ENCODE results near the gene TFF3.

The TFF3 gene

GRCh38 chr21:42320791-42321190 is 5.6 kb upstream of the TFF3 start:
- DNase-seq (ENCODE audit: low spot score): no peak

- DNase-seq (ENCODE audit: low spot score): no peak
Observed at GRCh38 chr21:42319851-42320572, 4.8 kb upstream of the TFF3 start.

- no peak for DNase-seq (ENCODE audit: low spot score)
Observed at GRCh38 chr21:42319376-42319775, 4.2 kb upstream of the TFF3 start.

DNA sequence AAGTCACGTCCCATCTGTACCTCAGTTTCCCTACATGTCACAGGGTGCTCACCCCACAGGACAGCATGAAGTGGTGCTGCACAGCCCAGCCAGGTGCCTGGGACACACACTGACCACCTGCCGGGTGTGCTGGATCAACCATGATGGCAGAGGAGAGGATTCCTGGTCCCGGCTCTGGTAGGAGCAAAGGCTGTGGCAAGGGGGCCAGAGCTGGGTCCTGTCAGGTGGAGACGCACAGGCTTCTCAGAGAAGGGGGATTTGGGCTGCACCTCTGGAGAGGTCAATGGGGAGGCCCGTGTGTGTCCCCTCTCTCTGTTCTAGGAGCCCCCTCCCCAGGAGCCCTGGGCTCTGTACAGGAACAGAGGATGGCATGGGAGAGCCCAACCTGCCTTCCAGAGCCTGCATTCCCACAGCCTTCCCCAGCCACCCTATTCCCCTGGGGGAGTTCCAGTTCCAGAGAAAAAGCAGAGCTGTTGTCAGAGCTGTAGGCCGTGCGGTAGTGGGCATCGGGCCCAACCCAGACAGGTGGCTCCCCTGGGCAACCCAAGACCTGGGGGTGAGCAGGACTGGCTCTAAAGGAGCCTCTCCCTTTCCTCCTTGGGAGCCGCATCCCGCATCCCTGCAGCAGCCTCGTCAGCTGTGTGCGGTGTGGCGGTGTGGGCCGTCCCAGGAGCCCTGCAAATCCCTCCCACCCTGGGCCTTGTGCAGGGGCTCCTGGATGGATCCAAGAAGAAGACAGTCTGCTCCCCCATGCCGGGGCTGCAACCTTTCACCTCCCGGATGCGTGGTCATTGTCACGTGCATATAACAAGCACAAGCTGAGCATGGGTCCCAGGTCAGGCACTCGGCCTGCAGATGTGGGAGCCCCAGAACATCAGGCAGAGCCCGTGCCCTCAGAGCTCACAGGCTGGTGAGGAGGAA is 2.9 kb upstream of the TFF3 start:
- no peak for DNase-seq (ENCODE audit: low spot score)

DNA sequence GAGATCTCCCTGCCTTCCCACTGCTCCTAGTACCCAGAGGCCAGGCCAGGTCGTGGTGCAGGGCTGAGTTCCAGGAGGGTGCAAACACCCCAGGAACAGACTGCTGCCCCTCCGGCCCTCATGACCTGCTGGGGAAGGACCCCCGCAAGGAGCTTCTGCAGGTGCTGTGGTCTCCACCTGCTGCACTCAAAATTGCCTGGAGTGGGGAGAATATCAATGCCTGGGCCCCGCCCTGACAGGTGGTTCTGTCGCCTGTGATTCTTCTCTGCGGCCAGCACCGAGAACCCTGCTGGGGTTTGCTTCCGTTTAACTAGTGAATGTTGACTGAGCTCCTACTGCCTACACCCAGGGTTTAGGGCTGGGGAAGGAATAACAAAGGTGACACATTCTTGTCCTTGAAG is 2.1 kb upstream of the TFF3 start:
- peak; percentile 27 for DNase-seq (ENCODE audit: low spot score)

GRCh38 chr21:42316891-42317290 is 1.7 kb upstream of the TFF3 start:
- DNase-seq (ENCODE audit: low spot score): peak; percentile 80

DNA sequence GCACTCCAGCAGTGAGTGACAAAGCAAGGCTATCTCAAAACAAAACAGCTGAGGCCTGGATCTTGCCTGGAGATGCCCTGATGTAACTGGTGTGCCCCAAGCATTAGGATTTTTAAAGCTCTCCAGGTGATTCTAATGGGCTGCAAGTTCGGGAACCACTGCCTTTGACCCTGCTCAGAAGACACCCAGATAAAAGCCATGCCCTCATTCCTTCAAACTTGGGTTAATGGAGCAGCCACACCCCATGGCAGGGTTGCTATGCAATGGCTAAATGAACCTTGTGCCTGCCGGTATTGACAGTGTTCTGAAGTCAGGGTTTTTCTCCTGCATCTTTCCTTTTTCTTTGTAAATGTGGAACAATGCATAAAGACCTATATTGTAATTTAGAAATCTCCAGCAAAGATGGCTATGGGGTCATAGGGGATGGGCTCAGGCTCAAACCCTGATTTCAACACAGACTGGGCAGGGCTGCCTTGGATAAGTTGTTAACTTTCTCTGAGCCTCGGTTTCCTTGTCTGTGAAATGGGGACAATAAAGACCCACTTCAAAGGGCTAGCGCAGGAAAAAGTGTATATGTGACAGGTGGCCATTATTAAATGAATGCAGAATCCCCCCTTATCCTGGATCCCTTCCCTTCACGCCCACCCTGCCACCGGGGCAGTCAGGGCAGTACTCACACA is 453 bp downstream of the TFF3 start:
- DNase-seq (ENCODE audit: low spot score): no peak

DNA sequence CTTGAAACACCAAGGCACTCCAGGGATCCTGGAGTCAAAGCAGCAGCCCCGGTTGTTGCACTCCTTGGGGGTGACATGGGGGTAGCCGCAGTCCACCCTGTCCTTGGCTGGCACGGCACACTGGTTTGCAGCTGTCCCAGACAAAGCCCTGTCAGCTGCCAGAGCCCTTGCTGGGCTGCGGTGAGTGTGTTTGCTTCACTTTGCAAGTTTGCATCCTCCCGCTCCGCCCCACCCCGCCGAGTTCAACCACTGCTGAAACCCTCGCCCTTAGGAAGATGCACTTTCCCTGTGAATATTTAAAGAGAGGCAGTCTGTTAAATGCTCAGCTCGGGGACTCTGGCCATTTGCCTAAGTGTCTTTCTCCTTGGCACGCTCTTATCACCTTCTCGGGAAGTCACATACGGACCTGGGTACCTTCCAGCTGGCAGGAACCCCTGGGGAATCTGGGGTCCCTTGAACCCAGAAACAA is 1.7 kb downstream of the TFF3 start:
- DNase-seq (ENCODE audit: low spot score): peak; percentile 61

- no peak for DNase-seq (ENCODE audit: low spot score)
Observed at GRCh38 chr21:42312626-42313104, 2.5 kb downstream of the TFF3 start.

DNA sequence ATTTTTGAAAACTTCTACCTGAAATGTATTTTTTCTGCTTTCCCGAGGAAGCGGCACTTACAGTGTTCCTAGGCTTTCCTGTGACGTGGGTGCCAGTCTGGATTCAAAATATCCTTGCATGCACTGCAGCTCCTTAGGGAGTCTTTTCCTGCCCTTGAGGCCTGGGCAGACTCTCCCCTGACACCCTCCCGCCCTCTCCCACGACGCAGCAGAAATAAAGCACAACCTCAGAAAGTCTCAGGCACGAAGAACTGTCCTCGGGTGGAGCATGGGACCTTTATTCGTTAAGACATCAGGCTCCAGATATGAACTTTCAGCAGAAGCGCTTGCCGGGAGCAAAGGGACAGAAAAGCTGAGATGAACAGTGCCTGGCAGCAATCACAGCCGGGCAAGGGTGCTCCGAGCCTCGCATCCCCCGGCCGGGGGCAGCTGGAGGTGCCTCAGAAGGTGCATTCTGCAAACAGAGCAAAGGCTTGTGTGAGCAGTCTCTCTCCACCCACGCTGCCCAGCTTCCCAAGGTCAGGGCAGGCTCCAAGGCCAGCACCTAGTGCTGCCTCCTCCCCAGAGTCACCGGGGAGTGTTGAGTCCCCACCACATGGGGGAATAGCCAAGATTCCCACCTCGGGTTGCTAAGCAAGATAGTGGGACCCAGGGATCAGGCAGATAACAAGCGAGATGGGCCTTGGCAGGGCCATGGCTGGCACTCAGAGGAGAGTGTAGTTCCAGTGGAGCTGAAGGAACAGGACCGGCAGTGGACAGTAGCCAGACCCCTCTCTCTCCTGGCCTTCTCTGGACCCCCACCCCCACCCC is 3.2 kb downstream of the TFF3 start:
- no peak for DNase-seq (ENCODE audit: low spot score)

- no peak for DNase-seq (ENCODE audit: low spot score)
Observed at GRCh38 chr21:42311160-42311559, 4.0 kb downstream of the TFF3 start.

DNA sequence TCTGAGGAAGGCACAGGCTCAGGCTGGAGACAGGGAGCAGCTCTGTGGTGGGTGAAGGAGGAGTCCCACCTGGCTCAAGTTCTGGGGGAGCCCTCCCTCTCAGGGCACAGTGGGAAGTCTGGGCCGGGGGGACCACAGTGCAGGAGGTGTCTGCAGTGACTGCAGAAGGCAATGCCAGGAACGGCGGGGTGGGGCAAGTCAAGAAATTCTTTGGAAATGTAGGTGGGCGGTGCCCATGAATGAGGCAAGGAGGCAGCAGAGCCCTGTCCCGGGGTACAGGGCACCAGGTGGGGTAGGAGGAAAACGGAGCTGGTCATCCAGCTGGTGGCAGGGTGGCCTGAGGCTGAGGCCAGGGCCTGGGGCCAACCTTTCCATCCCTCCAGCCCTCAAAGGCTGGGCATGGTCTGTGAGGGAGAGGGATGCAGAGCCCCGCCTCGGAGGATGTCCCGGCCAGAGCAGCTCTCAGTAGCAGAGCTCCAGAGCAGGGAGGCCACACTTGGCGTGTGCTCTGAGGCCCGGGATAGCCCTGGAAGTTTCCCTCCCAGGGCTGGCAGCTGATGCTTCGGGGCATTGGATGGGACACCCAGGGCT is 4.7 kb downstream of the TFF3 start:
- no peak for DNase-seq (ENCODE audit: low spot score)

- DNase-seq (ENCODE audit: low spot score): no peak
Observed at GRCh38 chr21:42309753-42310213, 5.4 kb downstream of the TFF3 start.

DNA sequence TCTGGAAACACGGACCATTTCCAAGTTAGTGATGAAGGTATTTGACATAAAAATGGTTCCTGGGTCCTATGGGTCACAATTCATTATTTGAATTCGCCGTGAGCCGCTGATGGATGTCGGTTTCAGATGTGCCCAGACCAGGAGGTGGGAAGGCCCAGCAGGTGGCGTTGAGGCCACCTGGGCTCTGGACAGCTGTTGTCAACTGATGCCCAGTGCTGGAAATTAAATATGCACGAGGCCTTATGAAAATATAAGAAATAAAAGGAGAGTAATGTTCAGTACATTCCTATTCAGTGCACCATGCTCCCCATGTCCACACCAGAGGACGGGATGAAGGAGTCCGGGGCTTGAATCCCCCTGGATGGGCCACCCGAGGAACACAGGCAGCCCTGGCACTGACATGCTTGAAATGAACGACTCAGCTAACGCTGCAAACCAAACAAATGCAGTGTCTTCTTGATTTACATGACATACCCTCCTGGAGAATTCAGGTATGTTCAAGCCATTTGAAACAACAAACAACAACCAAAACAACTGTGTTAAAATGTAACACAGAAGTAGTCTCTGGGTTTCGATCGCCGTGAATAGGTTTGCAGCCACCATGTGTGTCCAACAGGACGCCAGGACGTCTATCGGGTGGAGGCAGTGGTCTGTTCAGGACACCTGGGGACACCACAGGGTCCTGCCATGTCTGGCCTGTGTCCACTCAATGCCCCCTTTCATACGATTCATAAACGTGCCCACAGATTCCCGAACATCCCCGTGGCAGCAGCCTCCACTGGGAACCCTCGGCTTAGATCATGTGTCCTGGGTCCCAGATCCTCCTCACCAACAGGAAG is 6.1 kb downstream of the TFF3 start:
- no peak for DNase-seq (ENCODE audit: low spot score)

GRCh38 chr21:42308161-42308913 is 6.9 kb downstream of the TFF3 start:
- no peak for DNase-seq (ENCODE audit: low spot score)

DNA sequence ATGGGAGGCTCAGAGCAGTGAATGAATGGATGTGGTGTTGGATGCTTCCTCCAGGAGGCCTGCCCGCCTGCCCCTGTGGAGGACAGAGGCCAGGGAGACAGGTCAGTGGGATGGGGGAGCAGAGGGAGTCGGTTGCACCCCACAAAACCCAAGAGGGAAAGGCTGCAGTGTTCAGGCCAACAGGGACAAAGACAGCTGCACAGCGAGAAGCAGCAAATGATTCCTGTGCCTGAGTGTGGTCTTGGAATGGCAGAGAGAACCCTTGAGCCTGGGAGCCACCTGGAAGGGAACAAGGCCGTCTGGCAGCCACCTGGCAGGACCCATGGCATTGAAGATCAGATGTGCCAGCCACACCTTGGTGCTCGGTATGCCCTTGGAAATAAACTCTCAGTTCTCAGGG is 8.1 kb downstream of the TFF3 start:
- DNase-seq (ENCODE audit: low spot score): no peak

DNA sequence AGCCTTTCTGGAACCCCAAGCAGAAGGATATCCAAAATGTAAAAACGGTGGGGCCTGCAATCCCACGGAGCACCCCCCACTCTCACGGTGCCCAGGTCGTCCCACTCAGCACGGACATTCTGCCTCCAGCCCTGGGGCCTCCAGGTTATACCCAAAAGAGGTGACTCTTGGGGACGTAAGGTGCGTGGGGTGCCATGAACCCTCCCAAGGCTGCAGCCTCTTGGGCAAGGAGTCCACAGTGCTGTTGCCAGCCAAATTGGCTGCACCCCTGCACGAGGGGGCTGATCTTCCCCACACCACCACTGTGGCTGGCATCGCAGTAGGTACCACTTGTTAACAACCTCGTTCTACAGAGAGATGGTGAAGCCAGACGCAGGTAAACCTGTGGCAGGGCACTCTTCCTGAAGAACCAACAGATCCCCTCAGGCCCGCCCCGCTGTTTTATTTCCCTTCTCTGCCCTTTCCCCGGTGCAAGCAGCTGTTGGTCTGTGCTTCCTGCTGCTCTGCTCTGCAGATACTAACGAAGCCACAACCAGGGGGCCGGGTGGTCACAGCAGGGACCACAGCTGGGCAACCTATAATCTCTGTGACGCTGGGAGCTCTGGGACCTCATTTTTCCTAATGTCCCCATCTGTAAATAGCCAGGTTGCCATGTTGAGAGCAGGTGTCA is 8.7 kb downstream of the TFF3 start:
- no peak for DNase-seq (ENCODE audit: low spot score)

- DNase-seq (ENCODE audit: low spot score): no peak
Observed at GRCh38 chr21:42305707-42306147, 9.5 kb downstream of the TFF3 start.
